Osteoblast (primary cell): ENCODE data around the gene KIRREL3. TPM values are rescaled to one million over a fixed set of nuclear protein-coding genes. Genes with fewer than 3 reads are reported as not detected.
A peak's percentile ranks its signal among the peaks of the same experiment; 100 is the strongest.

ENCODE experiments used
- DNase-seq: peaks from one replicate; pipeline ENCODE4 v3.0.0; 2011; ENCODE audit warnings: low spot score, mixed read lengths; ENCODE audit not compliant: insufficient read length; ENCODE audit errors: missing footprints
- H2AFZ ChIP-seq: 2 replicates; pipeline ENCODE4 v1.6.0; 2011; ENCODE audit warnings: mild to moderate bottlenecking, low read length
- H3K27ac ChIP-seq: 2 replicates; pipeline ENCODE4 v1.5.1; 2011; ENCODE audit warnings: mild to moderate bottlenecking, low read depth, low read length, moderate library complexity
- H3K27me3 ChIP-seq: 2 replicates; pipeline ENCODE4 v1.6.0; 2012; ENCODE audit warnings: mild to moderate bottlenecking, control low read depth, inconsistent platforms, low read length, moderate library complexity; ENCODE audit not compliant: insufficient read depth
- H3K36me3 ChIP-seq: 2 replicates; pipeline ENCODE4 v1.5.1; 2011; ENCODE audit warnings: mild to moderate bottlenecking, low read length, control low read depth, moderate library complexity; ENCODE audit not compliant: insufficient read depth
- H3K4me1 ChIP-seq: 2 replicates; pipeline ENCODE4 v1.5.1; 2011; ENCODE audit warnings: mild to moderate bottlenecking, low read length, control low read depth, moderate library complexity; ENCODE audit not compliant: insufficient read depth
- H3K4me2 ChIP-seq: 2 replicates; pipeline ENCODE4 v1.6.0; 2011; ENCODE audit warnings: mild to moderate bottlenecking, low read length; ENCODE audit not compliant: insufficient read depth
- H3K4me3 ChIP-seq: fragments of 200-600 bp; sonication (generic); 3 replicates; pipeline ENCODE4 v1.5.1; 2012; ENCODE audit warnings: mild to moderate bottlenecking, low read length, inconsistent platforms; ENCODE audit not compliant: insufficient read depth
- H3K79me2 ChIP-seq: 2 replicates; pipeline ENCODE4 v1.6.0; 2012; ENCODE audit warnings: mild to moderate bottlenecking, low read length, control low read depth, inconsistent platforms; ENCODE audit not compliant: insufficient read depth
- H3K9me3 ChIP-seq: 2 replicates; pipeline ENCODE4 v1.5.1; 2011; ENCODE audit warnings: low read depth, low read length, control low read depth
- H4K20me1 ChIP-seq: 2 replicates; pipeline ENCODE4 v1.6.0; 2012; ENCODE audit warnings: mild to moderate bottlenecking, low read length, control low read depth; ENCODE audit not compliant: insufficient read depth
- total RNA-seq: library from RNA; depleted of rRNA; stranded (reverse); fragments of >200 nt; gene quantifications from 2 replicates; pipeline ENCODE4 v1.2.3, GENCODE V29; 2012
- TF ChIP-seq, protein P1 (sequence below): IDR thresholded peaks from 2 replicates; pipeline ENCODE4 v1.5.1; 2011; ENCODE audit warnings: mild to moderate bottlenecking, low read depth, low read length, moderate library complexity; ENCODE audit errors: extremely low read depth

The KIRREL3 gene
- total RNA-seq, 1 donor, result 3.6 TPM

DNA sequence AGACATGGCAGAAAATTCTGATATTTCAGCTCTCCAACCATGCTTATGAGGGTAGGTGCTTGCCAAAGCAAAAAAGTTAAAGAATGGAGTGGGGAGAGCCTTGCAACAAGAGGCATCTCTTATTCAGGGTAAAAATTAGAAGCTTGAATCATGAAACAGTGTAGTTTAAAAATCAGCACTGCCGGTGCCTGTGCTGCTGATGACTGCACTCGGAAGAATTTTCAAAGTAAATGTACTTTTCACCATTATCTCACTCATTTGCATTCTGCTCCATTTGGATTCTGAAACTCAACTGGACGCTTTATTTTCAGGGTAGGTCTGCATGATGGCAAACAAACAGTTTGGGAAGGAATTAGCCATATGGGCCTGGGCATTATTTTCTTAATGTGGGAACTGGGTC, 126.3 kb downstream of the KIRREL3 start:
- peak overlapping the region; percentile 53 for H3K27ac ChIP-seq
- H3K36me3 ChIP-seq, result no peaks in the 10 kb centered on the region
- peak overlapping the region; percentile 56 for H3K4me2 ChIP-seq
- no peaks in the 10 kb centered on the region for H3K79me2 ChIP-seq
- no peak overlapping the region for H2AFZ ChIP-seq
- H3K9me3 ChIP-seq, result no peaks in the 10 kb centered on the region
- peaks cover 12% of the 10 kb centered on the region for H3K4me1 ChIP-seq
- H4K20me1 ChIP-seq, result peaks cover 2% of the 10 kb centered on the region
- H3K27me3 ChIP-seq, result no peaks in the 10 kb centered on the region
- TF ChIP-seq, protein P1, sequence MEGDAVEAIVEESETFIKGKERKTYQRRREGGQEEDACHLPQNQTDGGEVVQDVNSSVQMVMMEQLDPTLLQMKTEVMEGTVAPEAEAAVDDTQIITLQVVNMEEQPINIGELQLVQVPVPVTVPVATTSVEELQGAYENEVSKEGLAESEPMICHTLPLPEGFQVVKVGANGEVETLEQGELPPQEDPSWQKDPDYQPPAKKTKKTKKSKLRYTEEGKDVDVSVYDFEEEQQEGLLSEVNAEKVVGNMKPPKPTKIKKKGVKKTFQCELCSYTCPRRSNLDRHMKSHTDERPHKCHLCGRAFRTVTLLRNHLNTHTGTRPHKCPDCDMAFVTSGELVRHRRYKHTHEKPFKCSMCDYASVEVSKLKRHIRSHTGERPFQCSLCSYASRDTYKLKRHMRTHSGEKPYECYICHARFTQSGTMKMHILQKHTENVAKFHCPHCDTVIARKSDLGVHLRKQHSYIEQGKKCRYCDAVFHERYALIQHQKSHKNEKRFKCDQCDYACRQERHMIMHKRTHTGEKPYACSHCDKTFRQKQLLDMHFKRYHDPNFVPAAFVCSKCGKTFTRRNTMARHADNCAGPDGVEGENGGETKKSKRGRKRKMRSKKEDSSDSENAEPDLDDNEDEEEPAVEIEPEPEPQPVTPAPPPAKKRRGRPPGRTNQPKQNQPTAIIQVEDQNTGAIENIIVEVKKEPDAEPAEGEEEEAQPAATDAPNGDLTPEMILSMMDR, result no peak
- peak overlapping the region; percentile 16 for H3K4me3 ChIP-seq
- DNase-seq, result no peak

DNA sequence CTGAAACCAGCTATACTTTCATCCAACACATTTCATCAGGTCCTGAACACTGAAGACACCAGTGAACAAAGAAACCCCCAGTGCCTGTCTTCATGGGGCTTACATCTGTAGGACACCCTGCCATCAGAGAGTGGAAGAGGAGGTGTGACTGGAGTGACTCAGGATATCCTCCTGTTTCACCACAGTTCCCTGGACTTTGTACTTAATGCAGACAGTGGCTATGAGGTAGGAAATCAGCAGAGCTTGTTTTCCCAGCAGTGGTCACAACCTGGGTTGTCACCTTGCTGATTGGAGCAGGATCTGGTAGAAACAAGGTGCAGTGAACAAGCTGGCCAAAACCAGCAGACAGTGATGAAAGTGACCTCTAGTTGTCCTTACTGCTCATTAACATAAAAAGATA, 128.8 kb downstream of the KIRREL3 start:
- no peak overlapping the region for H2AFZ ChIP-seq
- no peaks in the 10 kb centered on the region for H3K36me3 ChIP-seq
- no peaks in the 10 kb centered on the region for H3K79me2 ChIP-seq
- H3K27me3 ChIP-seq, result no peaks in the 10 kb centered on the region
- H3K4me1 ChIP-seq, result peaks cover 19% of the 10 kb centered on the region
- no peaks in the 10 kb centered on the region for H3K9me3 ChIP-seq
- H3K4me2 ChIP-seq, result no peak overlapping the region
- peaks cover 2% of the 10 kb centered on the region for H4K20me1 ChIP-seq
- TF ChIP-seq, protein P1, result no peak
- H3K4me3 ChIP-seq, result no peak overlapping the region
- DNase-seq, result no peak
- H3K27ac ChIP-seq, result no peak overlapping the region

- H3K79me2 ChIP-seq, result no peaks in the 10 kb centered on the region
- TF ChIP-seq, protein P1, result no peak
- H3K27ac ChIP-seq, result no peak overlapping the region
- peaks cover 18% of the 10 kb centered on the region for H3K4me1 ChIP-seq
- H3K27me3 ChIP-seq, result no peaks in the 10 kb centered on the region
- no peak overlapping the region for H3K4me2 ChIP-seq
- no peak for DNase-seq
- H3K9me3 ChIP-seq, result no peaks in the 10 kb centered on the region
- no peaks in the 10 kb centered on the region for H3K36me3 ChIP-seq
- no peak overlapping the region for H2AFZ ChIP-seq
- H3K4me3 ChIP-seq, result no peak overlapping the region
- H4K20me1 ChIP-seq, result peaks cover 2% of the 10 kb centered on the region
Observed at GRCh38 chr11:126870021-126870420, 130.5 kb downstream of the KIRREL3 start.

DNA sequence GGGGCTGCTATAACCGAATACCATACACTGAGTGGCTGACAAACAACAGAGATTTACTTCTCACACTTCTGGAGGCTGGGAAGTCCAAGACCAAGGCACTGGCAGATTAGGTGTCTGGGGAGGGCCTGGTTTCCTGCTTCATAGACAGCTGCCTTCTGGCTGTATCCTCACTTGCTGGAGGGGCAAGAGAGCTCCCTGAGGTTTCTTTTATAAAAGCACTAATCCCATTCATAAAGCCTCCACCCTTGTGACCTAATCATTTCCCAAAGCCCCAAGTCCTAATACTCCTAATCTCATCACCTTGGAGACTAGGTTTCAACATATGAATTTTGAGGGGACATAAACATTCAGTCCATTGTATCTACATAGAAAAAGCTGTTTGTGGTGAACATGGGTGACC, 131.8 kb downstream of the KIRREL3 start:
- peaks cover 7% of the 10 kb centered on the region for H3K4me1 ChIP-seq
- peaks cover 7% of the 10 kb centered on the region for H4K20me1 ChIP-seq
- H3K27me3 ChIP-seq, result no peaks in the 10 kb centered on the region
- H3K9me3 ChIP-seq, result no peaks in the 10 kb centered on the region
- DNase-seq, result no peak
- H3K27ac ChIP-seq, result no peak overlapping the region
- H2AFZ ChIP-seq, result no peak overlapping the region
- TF ChIP-seq, protein P1, result no peak
- H3K36me3 ChIP-seq, result no peaks in the 10 kb centered on the region
- H3K79me2 ChIP-seq, result no peaks in the 10 kb centered on the region
- no peak overlapping the region for H3K4me3 ChIP-seq
- no peak overlapping the region for H3K4me2 ChIP-seq
